Epithelial cell of esophagus (primary cell): ENCODE results near the gene EPN3.

ENCODE experiments used
- DNase-seq: peaks from one replicate; pipeline ENCODE4 v3.0.0; 2010; ENCODE audit warnings: low read depth
- H3K4me3 ChIP-seq: 2 replicates; pipeline ENCODE4 v1.5.1; 2011; ENCODE audit warnings: mild to moderate bottlenecking, low read length, control low read depth
- CTCF ChIP-seq: IDR thresholded peaks from 2 replicates; pipeline ENCODE4 v1.5.1; 2011; ENCODE audit warnings: low read depth, mild to moderate bottlenecking, low read length, control low read depth, inconsistent platforms; ENCODE audit not compliant: insufficient read depth; ENCODE audit errors: missing control alignments

The EPN3 gene

GRCh38 chr17:50572541-50572940 lies 40.0 kb downstream of the EPN3 start:
- H3K4me3 ChIP-seq: no peak overlapping the region
- no peak for DNase-seq
- TF ChIP-seq CTCF: no peak

- TF ChIP-seq CTCF: no peak
- H3K4me3 ChIP-seq: no peak overlapping the region
- no peak for DNase-seq
Measured at GRCh38 chr17:50573866-50574611, 41.5 kb downstream of the EPN3 start.

GRCh38 chr17:50575581-50576210 lies 43.2 kb downstream of the EPN3 start:
- DNase-seq: no peak
- no peak for TF ChIP-seq CTCF
- H3K4me3 ChIP-seq: no peak overlapping the region

DNA sequence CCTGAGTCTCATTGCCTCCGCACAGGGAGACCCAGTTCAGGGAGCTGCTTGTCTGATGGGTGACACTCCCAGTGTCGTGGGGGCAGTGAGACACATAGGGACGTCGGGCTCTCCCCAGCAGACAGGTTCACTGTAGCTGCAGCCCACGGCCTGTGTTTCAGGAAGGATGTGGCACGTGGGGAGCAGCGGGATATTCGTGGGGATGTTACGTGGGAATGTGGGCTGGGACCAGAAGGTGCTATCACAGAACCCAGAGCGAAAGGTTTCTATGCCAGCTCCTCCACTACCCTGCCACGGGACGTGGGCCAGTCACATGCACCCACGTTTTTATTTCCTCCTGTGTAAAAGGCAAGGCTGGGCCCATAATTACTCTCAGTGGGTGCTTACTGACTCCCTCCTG lies 44.3 kb downstream of the EPN3 start:
- DNase-seq: no peak
- H3K4me3 ChIP-seq: no peak overlapping the region
- no peak for TF ChIP-seq CTCF

DNA sequence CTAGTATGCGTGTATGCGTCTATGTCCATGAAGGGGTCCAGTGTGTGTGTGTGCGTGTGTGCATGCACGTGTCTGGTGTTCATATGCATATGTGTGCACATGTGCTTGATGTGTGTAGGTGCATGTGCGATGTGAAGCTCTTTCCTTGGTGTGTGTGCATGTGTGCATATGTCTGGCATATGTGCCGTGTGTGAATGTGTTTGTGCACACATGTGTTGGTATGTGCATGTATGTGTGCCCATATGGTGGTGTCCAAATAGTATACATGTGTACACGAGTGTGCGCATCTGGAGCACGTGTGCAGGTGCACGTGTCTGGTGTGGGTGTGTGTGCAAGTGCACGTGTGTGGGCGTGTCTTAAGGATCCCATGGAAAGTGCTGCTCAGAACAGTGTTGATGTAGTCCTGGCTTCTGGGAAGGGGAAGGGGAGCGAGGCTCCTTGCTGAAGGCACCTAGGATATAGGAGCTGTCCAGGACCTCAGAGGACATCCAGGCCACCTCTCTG lies 45.0 kb downstream of the EPN3 start:
- TF ChIP-seq CTCF: no peak

GRCh38 chr17:50578173-50578572 lies 45.6 kb downstream of the EPN3 start:
- TF ChIP-seq CTCF: no peak
- DNase-seq: no peak
- H3K4me3 ChIP-seq: no peak overlapping the region

More for the DNA sequence above, 45.0 kb downstream of the EPN3 start:
- no peak overlapping the region for H3K4me3 ChIP-seq
- no peak for DNase-seq
